ENCODE measurements around the gene ARMS2. TPM values are rescaled to one million over a fixed set of nuclear protein-coding genes. Genes with fewer than 3 reads are reported as not detected.
A peak's percentile ranks its signal among the peaks of the same experiment; 100 is the strongest.

Gene ARMS2
- total RNA-seq, 1 donor: not detected

- no peak for TF ChIP-seq CTCF (IDR thresholded peaks at IDR 0.05; ENCODE audit: insufficient read depth, low read length)
- no peak overlapping the region for H3K4me3 ChIP-seq (ENCODE audit: low read depth, low read length)
- DNase-seq (ENCODE audit: low read depth): no peak
Observed at GRCh38 chr10:122468307-122468925, 14.0 kb downstream of the ARMS2 start.

GRCh38 chr10:122468926-122469781 is 14.7 kb downstream of the ARMS2 start:
- no peak overlapping the region for H3K4me3 ChIP-seq (ENCODE audit: low read depth, low read length)
- TF ChIP-seq CTCF (IDR thresholded peaks at IDR 0.05; ENCODE audit: insufficient read depth, low read length): no peak
- peak; percentile 94 for DNase-seq (ENCODE audit: low read depth)

DNA sequence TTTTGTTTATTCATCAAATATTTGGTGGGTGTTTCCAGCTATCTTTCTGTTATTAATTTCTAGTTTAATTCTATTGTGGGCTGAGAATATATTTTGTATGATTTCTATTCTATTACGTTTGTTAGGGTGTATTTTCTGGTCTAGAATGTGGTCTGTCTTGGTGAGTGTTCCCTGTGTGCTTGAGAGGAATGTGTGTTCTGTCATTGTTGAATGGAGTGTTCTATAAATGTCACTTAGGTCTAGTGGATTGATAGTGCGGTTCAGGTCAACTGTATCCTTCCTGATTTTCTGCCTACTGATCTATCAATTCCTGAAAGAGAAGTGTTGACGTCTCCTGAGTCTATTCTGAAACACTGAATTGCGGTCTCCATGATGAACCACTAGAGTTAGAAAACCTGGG is 15.4 kb downstream of the ARMS2 start:
- no peak overlapping the region for H3K4me3 ChIP-seq (ENCODE audit: low read depth, low read length)
- no peak for DNase-seq (ENCODE audit: low read depth)
- no peak for TF ChIP-seq CTCF (IDR thresholded peaks at IDR 0.05; ENCODE audit: insufficient read depth, low read length)

DNA sequence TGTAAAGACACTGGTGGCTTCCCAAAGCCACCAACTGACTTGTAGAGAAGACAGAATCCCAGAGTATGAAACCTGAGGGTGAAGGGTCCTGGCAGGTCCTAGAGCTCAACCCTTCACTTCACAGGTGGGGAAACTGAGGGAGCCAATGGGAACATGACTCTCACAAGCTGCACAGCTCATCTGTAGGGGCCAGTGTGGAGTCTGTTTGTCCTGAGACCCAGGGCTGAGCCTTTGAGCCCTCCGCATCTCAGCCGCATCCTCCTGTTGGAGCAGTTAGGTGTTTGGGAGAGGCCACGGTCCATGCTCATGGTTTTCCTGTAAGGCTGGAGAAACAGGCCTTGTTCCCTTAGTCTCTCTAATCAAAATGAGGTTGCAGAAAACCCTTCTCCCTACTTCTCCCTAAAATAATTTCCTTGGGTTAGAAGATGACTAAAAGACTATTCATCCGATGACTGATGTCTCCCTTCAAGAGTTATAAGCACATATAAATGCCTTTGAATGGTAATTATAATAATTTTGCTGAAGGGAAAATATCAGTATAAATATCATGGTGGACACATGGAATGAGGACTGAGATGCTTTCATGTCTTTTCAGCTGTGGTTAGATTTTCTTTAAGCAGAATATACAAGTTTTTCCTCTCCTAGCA is 17.2 kb downstream of the ARMS2 start:
- no peak for DNase-seq (ENCODE audit: low read depth)
- H3K4me3 ChIP-seq (ENCODE audit: low read depth, low read length): no peak overlapping the region
- TF ChIP-seq CTCF (IDR thresholded peaks at IDR 0.05; ENCODE audit: insufficient read depth, low read length): no peak

DNA sequence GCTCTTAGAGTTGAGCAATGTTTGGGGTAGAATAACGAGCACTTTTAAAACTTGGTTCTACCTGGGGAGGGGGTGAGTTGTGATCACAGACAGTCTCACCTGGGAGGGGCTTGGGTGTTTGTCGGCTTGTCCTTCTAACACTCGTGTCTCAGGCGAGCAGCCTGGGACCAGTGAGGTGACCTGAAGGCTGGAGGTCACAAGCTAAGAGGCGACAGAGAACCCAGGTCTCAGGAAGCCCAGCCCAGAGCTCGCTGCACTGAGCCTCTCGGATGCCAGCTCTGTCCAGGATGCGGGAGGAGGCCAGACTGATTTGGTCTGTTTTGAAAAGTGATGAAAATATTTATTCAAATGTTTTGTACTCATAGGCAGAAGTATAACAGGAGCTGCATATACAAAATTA is 18.7 kb downstream of the ARMS2 start:
- TF ChIP-seq CTCF (IDR thresholded peaks at IDR 0.05; ENCODE audit: insufficient read depth, low read length): no peak
- no peak for DNase-seq (ENCODE audit: low read depth)
- H3K4me3 ChIP-seq (ENCODE audit: low read depth, low read length): no peak overlapping the region

DNA sequence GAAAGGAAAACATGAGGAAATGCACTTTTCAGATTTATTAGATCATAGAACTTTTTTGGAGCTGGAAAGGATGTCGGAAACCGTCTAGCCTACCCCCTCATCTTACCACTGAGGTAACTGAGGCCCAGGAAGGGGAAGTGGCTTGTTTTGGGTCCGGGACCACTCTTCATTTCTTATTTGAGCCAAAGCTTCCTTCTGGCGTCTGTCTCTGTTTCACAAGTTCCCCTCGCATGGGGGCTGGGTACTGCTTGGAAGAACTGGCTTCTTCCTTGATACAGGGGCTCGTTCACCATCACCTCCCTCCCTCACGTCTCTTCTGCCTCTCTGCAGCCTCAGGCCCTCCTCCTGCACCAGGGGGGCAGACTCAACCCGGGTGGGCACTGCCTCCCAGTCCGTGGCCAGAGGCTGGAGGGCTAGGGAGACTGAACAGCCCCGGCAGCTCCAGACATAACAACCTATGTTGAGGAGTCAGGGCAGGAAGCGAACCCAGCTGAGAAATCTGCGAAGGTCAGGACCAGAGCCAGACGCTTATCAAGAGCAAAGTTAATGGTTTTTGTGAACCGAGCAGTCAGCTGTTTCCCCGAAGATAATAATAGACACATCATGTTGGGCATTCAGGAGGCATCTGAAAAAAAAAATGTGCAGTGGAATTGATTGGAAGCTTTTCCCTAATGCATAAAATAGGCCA is 19.8 kb downstream of the ARMS2 start:
- H3K4me3 ChIP-seq (ENCODE audit: low read depth, low read length): no peak overlapping the region
- TF ChIP-seq CTCF (IDR thresholded peaks at IDR 0.05; ENCODE audit: insufficient read depth, low read length): no peak
- no peak for DNase-seq (ENCODE audit: low read depth)
